Fibroblast of skin of back (primary cell): ENCODE results near the gene KBTBD3.
"Not testable (repeated sequence)": the region's sequence is repeated elsewhere in the genome, so short reads cannot be mapped to it uniquely, and the experiment has no call there.

Experiments used
- DNase-seq: peaks from one replicate; pipeline ENCODE4 v3.0.0-alpha.2; 2013

Gene KBTBD3

DNA sequence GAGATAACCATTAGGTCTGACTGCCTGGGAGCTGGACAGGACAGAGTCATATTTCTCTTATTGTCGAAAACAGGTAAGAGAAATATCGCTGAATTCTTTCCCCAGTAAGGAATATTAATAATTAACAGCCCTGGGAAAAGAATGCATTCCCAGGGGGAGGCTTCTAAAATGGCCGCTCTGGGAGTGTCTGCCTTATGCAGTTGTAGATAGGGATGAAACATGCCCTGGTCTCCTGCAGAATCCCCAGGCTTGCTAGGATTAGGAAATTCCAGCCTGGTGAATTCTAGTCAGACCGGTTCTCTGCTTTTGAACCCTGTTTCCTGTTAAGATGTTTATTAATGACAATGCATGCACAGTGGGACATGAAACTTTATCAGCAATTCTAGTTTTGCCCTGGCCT is 74.1 kb downstream of the KBTBD3 start:
- DNase-seq = not testable (repeated sequence)

DNA sequence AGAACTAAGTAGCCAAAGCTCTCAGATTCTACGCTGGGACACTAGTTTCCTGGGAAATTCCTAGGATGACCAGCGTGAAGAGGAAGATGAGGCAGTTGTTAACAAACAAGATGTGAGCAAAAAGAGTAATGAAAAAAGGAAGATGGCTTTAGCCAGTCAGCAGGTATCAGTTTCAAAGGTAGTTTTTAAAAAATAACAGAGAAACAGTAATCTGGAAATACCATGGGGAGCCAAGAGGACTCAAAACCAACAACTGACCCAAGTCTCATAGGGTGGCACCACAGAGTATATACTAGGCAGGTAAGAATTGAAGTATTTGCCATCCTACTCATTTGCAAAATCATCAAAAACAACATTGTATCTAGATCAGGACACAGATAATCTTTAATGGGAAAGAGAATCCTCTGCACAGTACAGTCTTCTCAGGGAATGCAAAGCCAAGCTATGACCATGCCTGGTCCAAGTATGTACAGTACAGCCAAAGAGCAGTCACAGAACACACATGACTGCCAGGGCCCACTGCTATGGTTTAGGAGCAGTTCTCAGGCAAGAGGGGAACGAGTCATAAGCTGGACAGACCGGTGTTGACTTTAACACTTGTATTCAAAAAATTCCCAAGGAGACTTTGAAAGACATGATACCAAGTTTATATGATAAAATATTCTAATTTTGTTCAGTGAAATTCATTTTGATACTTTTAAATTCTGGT is 75.7 kb downstream of the KBTBD3 start:
- DNase-seq = peak; percentile 23
